Inflammatory macrophage treated with lipopolysaccharide for 1 hour (primary cell): ENCODE data around the gene NPBWR2.
"Not testable (repeated sequence)": the region's sequence is repeated elsewhere in the genome, so short reads cannot be mapped to it uniquely, and the experiment has no call there.

Experiments
- DNase-seq, 2 donors: peaks; one replicate each; pipeline ENCODE4 v3.0.0-alpha.2; 2020 to 2022

NPBWR2 gene

DNA sequence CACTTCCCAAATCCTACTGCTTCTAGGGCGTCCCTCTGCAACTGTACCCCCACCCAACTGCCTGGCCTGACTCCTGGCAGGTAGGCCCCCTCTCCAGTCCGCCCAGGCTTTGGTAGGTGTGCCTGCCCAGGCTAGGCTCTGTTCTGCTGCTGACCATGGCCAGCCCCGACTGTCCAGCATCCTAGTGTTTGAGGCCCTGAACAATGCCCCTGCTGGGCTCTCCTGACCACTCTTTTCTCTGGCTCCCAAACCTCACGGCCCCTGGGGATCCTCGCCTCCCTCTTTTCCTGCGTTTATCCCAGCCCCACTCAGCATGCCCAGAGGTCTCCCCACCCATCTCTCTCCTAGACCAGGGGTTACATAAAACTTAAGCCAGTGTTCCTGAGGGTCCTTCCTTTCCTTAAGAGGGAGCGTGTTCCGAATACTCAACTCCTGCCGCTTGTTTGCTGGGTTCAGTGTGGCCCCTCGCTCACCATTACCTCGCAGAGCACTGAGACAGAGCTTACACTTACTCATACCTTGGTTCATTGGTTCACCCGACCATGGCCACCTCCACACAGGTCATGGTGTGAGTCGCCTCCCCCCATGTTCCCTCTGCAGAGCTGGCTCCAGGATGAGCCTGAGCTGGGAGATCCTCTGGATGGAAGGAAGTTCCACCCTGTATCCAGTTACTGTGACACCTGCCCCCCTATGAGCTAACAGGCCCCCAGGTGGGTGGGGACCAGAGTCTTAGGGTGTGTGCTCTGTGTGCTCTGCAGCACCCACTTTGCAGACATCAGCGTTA lies 35.8 kb upstream of the NPBWR2 start:
- DNase-seq: no peak

DNA sequence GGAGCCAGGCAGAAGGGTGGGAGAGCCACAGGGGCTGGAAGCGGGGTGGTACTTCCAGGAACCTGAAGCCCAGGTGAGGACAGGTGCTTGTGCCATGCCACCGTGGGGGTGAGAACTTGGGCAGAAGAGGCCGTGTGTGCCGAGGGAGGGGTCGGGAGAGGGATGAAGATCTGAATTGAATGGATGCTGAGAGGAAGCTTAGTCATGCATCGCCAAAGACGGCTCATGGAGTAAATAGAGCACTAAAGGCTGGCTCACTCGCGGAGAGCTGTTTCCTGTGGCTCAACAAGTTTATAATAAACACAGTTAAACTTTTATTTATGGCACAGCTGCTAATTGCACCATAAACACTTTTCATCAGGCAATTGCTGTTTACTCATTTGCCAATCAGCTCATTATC lies 35.2 kb upstream of the NPBWR2 start:
- no peak for DNase-seq

DNA sequence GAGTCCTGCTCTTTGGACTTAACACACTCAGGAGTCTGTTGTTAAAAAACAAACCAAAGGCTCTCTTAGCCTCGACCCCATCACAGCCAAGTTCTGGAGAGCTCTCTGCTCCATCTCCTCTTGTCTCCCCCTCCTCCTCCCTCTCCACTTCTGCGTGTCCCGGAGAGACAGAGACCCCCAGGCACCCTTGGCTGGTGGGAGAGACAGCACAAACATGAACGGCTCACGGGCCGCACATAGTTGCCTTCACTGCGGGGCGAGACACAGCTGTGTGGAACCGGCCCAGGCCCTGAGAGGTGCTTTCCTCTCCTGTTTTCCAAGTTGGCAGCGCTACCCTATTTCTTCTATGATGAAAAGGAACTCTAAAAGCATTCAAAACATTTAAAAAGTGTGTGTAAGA lies 33.6 kb upstream of the NPBWR2 start:
- DNase-seq: no peak

GRCh38 chr20:64140061-64140931 lies 32.9 kb upstream of the NPBWR2 start:
- no peak for DNase-seq

- DNase-seq: no peak
These were observed 32.1 kb upstream of the NPBWR2 start for GRCh38 chr20:64139199-64140060.

GRCh38 chr20:64138276-64138815 lies 31.0 kb upstream of the NPBWR2 start:
- DNase-seq: no peak

GRCh38 chr20:64137598-64138031 lies 30.2 kb upstream of the NPBWR2 start:
- DNase-seq: no peak

DNA sequence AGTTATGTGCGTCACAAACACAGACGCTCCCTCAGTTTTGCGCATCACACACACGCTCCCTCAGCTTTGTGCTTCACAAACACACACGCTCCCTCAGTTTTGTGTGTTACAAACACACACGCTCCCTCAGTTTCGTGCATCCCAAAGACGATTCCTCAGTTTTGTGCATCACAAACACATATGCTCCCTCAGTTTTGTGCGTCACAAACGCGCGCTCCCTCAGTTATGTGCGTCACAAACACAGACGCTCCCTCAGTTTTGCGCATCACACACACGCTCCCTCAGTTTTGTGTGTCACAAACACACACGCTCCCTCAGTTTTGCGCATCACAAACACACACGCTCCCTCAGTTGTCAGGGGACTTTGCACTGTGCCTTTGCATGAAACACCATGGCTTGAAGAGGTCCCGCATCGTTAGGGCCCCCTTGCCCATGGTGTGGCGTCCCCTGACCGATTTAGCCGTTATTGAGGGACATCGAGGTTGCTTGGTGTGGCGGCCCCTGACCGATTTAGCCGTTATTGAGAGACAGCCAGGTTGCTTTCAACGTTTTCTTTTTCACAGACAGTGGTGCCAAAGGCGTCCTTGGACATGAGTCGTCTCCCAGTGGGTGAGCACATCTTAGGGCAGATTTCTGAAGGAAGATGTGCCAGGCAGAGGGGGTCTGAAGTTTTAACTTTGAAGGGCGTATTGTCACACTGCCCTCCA lies 28.8 kb upstream of the NPBWR2 start:
- DNase-seq: no peak

DNA sequence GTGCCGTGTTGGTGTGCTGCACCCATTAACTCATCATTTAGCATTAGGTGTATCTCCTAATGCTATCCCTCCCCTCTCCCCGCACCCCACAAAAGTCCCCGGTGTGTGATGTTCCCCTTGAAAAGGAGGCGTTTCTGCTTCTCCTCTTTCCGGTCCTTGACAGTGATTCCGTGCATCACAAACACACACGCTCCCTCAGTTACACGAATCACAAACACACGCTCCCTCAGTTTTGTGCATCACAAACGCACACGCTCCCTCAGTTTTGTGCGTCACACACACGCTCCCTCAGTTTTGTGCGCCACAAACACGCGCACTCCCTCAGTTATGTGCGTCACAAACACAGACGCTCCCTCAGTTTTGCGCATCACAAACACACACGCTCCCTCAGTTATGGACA lies 27.4 kb upstream of the NPBWR2 start:
- DNase-seq: not testable (repeated sequence)

DNA sequence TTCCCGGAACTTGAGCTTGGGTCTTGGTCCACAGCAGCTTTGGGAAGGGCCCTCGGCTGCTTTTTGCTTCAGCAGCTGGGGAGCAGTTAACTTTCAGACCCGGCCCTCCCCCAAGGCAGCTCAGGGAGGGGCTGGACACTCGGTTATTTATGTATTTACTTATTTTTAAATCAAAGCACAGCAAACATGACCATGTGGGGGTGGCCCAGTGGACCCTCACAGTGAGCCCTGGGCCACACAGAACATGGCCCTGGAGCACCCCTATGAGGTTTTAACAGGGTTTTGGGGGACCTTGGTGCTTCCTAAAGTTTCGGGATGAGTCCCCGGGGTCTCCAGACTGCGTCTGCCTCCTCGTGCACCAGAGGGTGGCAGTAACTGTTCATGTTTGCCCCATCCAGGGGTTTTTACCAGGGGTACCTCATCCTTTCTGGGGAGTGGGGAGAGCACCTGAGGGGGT lies 26.6 kb upstream of the NPBWR2 start:
- no peak for DNase-seq

GRCh38 chr20:64131406-64131805 lies 24.0 kb upstream of the NPBWR2 start:
- no peak for DNase-seq

DNA sequence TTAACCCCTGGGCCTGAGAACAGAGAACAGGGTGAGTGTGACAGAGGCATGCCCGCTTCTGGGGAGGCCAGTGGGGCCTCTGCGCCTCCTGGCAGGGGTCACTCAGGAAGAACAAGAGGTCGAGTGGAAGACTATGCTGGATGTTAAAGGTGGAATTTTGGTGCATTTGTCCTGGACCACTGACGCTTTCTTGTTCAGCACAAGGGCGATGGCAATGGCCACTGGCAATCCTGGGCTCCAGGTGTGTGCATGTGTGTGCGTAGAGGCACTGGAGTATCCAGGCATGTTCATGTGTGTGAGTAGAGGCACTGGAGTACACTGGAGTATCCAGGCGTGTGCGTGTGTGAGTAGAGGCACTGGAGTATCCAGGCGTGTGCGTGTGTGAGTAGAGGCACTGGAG lies 23.5 kb upstream of the NPBWR2 start:
- DNase-seq: no peak

DNA sequence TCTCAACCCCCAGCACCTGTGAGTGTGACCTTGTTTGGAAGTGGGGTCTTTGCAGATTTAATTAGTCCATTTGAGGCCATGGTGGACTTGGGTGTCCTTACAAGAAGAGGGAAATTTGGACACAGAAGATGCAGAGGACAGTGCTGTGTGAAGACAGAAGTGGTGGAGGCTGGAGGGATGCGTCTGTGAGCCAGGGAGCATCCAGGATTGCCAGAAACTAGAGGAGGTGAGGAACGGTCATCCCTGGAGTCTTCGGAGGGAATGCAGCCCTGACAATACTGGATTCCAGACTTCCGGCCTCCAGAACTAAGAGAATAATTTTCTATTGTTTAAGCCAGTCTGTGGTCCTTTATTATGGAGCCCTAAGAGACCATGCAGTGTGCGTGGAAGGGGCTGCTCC lies 22.9 kb upstream of the NPBWR2 start:
- DNase-seq: no peak

- no peak for DNase-seq
These were observed 21.9 kb upstream of the NPBWR2 start for GRCh38 chr20:64129146-64129782.

DNA sequence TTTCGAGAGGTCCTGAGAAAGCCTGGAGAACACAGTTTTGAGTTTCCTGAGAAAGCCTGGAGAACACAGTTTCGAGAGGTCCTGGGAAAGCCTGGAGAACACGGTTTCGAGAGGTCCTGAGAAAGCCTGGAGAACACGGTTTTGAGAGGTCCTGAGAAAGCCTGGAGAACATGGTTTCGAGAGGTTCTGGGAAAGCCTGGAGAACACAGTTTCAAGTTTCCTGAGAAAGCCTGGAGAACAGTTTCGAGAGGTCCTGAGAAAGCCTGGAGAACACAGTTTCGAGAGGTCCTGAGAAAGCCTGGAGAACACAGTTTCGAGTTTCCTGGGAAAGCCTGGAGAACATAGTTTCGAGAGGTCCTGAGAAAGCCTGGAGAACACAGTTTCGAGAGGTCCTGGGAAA lies 16.2 kb upstream of the NPBWR2 start:
- DNase-seq: not testable (repeated sequence)

DNA sequence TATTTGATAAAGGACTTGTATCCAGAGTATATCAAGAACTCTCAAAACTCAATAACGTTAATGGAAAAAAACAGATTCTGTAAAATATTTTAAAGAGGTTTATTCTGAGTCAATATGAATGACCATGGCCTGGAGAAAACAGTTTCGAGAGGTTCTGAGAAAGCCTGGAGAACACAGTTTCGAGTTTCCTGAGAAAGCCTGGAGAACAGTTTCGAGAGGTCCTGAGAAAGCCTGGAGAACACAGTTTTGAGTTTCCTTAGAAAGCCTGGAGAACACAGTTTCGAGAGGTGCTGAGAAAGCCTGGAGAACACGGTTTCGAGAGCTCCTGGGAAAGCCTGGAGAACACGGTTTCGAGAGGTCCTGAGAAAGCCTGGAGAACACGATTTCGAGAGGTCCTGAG lies 15.6 kb upstream of the NPBWR2 start:
- not testable (repeated sequence) for DNase-seq

DNA sequence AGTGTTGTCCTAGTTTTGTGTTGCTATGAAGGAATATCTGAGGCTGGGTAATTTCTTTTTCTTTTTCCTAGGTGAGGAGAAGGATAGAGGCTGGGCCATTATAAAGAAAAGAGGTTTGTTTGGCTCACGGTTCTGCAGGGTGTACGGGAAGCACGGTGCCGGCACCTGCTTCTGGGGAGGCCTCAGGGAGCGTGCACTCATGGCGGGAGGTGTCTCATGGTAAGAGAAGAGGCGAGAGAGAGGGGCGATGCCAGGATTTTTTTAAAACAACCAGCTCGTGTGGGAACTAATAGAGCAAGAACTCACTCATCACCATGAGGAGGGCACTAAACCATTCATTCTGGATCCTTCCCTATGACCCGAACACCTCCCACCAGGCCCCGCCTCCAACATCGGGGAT lies 14.2 kb upstream of the NPBWR2 start:
- DNase-seq: no peak

DNA sequence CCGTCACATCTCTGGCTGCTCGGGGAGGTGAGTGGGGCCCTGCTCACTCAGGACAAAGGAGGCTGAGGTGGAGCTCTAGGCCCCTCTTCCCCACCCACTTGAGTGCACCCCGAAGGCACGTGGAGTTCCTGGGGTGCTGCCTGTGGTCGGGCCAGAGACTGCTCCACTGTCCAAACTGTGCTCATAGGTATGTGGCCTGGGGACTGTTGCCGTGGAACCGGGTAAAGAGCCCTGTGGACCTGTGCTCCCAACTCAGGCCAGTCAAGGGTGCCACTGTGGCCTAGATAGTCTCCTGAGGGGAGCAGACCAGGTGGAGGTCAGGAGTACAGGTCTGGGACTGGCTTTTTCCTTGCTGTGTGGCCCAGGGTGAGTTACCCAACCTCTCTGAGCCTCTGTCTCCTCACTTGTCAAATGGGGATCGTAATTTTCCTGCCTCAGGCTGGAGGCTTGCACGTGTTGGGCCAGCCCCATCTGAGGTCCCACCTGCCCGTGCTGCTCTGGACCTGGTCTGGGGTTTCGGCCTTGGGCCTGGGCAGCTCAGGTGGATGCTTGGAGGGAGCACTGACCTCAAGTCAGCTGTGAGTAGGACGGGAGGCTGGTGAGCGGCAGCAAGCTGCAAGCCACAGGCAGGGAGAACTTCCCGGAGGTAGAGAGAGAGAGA lies 12.4 kb upstream of the NPBWR2 start:
- DNase-seq: no peak

DNA sequence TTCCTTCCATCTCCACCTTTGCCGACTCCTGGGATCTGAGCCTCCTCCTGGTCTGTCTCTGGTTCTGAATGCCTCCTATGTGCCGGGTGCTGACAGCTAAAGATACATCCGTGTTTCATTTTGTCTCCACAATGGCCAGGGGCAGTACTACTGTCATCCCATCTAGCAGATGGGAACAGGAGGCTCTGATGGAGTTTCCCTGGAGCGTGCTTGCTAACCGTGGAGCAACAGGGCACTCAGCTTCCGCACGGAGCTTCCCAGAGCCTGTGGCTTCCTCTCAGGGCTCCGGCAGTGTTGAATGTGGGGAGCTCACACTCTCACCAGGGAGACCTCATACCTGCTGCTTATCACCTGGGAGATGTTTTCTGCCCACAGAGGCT lies 11.9 kb upstream of the NPBWR2 start:
- DNase-seq: no peak

GRCh38 chr20:64117432-64117777 lies 10.0 kb upstream of the NPBWR2 start:
- DNase-seq: not testable (repeated sequence)
